Neural progenitor cell (in vitro differentiated cells): ENCODE data around the gene DCAF5.

Experiments
- CTCF ChIP-seq: fragments of 200-600 bp; sonication (generic); IDR thresholded peaks from 2 replicates; pipeline ENCODE4 v1.5.1; 2017; ENCODE audit warnings: antibody characterized with exemption, mild to moderate bottlenecking
- EZH2 ChIP-seq: fragments of 200-600 bp; sonication (generic); IDR thresholded peaks from 2 replicates; pipeline ENCODE4 v1.6.1; 2017; ENCODE audit warnings: antibody characterized with exemption, mild to moderate bottlenecking, moderate library complexity

- TF ChIP-seq CTCF (no peak), EZH2 (no peak)
Measured at GRCh38 chr14:69193721-69194120, 40.8 kb upstream of the DCAF5 start.
